GM18870 (cell line): ENCODE data around the gene PRPSAP1.

Experiments
- ATAC-seq: cut with Tn5 transposase; IDR thresholded peaks from one replicate; pipeline ENCODE4 v1.9.1; 2021; ENCODE audit warnings: moderate library complexity; ENCODE audit not compliant: unreplicated experiment

PRPSAP1 gene

DNA sequence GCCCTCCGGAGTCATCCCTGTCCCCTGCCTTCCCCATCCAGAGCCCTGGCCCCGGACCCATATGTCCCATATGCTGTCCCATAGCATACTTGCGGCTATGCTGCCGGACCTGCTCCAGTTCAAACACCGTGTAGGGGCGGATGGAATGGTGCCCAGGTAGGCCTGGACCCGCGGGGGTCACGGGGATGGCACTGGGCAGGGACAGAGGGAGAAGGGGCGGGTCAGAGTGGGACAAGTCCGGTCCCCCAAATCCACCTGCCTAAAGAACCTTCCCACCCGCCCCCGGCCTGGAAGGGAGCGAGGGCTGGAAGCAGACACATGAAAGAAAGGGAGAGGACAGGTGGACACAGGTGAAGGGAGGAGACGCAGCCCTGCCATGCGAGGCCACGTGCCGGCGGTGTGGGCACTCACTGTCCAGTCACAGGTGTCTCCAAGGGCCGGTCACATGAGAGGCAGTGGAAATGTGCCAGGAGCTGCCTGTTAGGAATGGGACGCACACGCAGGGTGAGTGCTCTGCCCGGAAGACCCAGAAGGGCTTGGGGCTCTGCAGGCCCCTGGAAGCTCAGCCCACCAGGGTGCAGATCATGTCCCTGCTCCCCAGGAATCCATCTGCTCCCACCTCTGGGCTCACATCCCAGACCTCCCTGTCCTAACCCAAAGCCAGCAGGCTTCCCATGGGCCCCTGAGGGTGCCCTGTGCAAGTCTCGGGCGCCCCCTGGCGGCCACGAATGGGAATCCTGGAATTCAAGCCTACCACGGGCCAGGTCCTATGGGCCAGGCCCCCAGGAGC, 74.6 kb downstream of the PRPSAP1 start:
- no peak for ATAC-seq

- no peak for ATAC-seq
Observed at GRCh38 chr17:76278268-76278908, 75.3 kb downstream of the PRPSAP1 start.

DNA sequence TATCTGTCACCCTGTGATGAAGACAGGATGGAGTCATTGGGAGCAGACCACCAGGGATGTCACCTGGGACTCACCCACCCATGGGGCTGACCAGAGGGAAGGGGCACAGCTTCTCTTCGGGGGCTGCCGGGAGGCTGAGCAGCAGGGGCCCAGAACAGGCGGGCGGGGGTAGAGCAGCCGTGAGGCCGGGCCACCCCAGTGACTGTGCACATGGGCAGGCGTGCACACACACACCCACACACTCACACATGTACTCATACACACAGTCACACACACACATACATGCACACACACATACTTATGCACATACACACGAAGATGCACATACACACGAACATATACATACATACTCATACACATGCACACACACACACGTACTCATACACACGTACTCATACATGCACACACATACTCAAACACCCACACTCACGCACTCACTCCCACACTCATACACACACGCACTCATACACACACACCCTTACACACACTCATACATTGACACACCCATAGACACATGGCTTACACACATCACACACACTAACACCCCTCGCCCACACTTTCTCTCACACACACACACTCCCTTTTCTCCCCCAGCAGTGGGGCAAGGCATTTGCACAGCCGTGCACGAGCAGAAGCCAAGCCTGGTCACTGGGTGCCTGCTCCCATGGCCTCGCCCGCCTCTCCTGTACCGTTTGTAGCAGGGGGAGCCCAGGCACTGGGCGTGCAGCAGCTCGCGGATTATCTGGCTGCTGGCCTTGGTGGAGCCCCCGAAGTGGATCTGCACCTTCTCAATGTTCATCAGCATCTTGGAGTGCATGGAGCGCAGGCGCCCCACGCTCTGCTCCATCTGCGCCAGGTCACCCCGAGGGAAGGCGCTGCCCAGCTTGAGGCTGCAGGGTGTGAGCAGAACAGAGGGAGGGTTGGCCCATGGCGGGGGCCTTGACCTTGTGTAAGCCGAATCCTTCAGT, 76.1 kb downstream of the PRPSAP1 start:
- no peak for ATAC-seq

DNA sequence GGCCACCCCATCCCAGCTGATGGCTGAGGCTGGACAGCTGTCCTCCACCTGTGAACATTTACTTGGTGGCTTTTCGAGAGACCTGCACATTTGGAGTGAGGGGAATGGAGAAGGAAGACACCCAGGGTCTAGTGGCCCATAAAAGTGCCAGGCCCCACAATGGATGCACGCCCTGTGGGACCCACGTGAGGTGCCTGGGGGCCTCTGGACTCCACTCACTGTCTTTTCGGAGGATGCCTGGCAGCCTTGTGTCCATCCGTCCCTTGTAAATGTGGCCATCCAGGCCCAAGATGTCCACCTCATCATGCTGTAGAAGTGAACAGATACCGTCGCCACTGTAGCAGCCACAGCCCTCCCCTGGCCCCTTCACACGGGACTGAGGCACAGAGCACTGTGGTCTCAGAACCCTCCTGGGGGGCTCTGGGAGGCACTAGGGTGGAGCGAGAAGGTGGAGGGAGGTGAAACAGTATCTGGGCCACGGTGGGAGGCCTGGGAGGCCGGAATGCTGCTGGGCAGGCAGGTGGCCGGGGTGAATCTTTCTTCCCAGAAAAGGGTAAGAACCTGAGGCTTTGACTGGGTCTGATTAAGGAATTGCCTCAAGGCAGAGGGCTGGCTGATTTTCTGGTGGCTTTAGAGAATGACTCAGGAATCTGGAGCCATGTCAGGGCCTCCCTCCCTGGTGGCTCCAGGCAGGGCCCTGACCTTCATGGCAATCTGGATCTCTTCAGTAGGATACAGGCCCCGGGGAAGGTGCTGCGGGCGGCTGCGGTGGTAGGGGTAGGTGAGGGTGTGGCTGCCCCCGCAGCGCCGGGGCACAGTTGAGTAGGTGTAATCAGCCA, 77.0 kb downstream of the PRPSAP1 start:
- ATAC-seq: no peak

GRCh38 chr17:76276069-76276431, 77.7 kb downstream of the PRPSAP1 start:
- no peak for ATAC-seq

DNA sequence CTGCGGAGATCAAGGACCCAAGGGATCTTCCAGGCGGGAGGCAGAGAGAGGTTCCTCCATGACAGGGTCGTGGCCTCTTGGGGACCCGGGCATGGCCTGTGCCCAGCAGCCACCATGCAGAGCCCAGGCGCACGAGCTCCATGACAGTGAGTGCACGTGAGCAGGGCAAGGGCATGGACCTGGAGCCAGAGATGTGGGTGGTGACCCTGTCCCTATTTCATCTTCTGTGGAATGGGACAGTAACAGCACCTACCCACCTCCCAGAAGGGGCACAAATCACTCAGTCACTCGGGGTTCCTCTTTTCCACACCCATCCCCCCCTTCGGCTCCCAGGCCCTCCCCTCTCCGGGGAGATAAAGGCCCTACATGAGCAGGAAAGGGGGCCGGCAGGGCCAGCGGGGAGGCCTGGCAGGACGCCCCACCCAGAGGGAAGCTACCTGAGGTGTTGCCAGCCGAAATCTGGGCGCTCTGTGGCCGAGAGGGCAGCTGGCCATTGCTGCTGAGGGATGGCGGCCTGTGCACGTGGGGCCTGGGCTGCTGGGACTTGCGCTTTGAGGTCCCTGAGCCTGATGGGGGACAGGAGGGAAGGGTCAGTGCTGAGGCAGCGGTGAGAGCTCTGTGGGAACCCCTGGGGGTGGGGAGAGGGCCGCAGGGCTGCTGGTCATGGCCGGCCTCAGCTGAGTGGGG, 78.2 kb downstream of the PRPSAP1 start:
- no peak for ATAC-seq

DNA sequence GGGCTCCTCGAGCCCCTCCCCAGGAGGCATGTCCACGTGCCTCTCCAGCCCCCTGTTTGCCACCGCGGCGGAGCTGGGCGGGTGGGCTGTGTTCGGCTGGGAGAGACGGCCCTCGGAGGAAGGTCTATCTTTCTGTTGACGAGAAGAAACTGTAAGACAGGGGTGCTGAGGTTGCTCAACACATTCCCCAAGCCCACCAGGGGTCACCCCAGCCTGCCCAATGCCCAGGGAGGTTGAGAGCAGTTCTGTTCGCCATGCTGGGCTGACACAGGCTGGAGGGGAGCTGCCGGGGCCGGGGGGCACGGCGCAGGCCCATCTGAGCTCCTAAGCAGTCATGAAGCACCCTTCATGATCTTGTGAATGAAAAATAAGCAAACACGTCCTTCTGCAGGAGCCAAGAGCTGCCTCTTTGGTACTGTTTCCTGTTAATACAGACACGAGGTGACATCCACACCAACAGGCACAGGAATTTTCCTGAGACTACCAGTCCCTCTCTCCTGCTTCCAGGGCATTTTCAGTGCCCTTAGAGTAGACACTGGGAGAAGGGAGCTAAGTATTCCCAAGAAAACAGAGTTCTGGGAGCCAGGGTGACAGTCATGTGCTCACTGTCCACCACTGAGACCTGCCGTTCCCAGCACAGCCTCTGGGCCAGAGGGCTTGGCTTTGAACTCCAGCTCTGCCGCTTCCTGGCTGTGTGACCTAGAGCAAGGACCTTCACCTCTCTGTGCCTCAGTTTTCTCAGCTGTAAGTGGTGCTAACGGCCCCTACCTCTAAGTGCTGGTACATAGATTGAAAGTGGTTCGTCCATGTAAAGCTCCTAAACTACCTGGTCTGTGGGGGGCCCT, 79.4 kb downstream of the PRPSAP1 start:
- no peak for ATAC-seq

DNA sequence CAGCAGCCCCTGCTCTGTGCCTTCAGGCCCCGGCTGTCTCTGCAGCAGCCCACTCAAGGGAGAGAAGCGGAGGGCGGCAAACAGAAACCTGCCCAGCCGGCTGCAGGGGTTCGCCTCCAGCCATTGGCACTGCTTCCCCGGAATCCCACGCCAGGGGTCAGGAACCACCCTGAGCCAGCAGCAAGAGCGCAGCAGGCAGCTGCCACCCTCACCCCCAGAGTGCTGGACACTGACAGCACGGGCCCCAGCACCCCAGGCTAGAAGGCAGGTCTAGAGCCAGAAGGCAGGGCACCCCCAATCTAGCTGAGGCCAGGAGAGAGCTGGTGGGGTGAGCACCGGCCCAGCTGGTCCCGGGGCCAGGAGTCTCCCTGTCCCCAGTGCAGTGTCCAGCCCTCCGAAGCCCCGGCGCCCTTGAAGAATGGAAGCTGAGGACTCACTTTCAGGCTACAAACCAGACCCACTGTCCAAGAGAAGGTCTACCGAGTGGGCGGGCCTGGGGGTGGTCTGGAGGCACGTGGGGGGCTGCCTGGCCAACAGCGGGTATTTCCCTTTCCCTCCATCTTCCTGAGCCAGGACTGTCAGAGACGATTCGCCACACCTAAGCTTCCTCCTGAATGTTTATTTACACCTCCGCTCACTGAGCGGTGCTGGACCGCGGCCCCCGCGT, 80.1 kb downstream of the PRPSAP1 start:
- ATAC-seq: no peak

GRCh38 chr17:76272541-76273444, 80.9 kb downstream of the PRPSAP1 start:
- peak; percentile 21 for ATAC-seq

DNA sequence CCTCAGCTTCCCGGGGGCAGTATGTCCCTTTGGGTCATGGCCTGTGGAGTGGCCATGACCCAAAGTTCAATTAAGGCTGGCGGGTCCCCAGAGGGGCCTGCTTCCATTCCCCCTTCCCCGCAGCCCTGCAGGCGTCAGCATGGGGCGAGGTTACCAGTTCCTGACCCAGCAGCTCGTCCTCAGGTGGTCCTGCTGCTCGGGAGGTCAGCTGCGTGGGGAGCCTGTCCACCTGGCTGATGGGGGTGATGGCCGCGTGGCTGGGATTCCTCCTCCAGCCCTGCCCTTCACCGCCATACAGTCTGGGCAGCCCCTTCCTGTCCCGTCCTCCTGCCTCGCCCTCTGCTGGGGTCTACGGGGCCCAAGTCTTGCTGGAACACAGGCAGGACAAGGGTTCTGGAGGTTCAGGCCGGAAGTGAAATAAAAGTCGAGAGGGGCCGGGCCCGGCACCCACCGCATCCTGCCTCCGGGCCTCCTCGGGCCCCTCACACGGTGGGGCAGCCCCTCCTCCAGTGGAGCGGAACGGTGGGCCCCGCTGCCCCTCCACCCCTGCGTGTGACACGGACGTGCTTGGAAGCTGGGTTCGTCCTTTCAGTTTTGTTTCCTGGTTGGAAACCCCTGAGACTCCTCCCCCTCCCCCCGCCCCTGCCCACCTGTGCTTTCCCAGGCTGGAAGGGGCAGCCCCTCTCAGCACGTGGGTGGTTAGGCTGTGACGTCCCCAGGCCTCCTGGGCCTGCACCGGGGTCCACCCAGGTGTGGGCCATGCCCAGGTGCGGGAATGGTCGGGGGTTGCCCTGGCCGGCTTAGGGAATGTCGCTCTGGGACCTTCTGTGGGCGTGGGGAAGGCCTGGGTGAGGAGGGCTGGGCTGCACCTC, 81.8 kb downstream of the PRPSAP1 start:
- peak; percentile 33 for ATAC-seq

DNA sequence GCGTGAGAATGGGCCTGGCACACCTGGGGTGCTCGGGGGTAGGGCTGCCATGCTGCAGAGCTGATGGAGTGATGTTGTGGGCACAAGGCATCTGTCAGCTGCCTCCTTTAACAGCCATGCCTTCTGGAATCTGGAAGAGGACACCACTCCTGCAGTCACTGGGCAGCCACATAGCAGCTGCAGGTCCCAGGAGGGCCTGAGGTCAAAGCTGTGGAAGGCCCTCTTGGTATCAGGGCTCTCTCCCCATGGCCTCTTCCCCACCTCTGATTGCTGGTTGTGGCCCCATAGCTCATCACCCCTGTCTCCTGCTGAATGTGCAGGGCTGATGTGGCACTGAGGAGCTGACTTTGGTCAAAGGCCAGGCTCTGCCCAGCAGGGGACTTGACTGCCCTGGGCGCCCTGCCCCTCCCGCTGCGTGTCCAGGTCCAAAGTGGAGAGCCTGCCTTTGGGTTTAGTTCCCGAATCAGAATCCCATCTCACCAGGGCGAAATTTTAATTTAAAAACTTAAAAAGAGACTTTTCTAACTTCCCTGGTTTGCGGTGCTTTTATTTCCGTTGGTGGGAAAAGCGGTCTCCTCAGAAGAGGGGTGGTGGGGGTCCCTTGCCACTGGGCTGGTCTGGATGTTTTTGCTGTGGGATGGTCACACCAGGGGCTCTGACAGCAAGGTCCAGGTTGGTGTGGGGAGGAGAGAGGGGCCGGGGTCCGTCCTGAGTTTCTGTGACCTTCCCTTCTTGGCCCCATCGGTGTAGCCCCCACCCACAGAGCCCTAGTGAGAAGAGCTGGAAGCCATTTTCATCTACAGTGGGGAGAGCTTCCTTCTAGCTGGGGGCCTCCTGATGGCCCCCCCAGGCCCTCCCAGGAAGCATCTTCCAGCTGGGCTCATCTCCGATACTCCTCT, 82.7 kb downstream of the PRPSAP1 start:
- ATAC-seq: no peak

- ATAC-seq: no peak
Observed at GRCh38 chr17:76270127-76270592, 83.6 kb downstream of the PRPSAP1 start.

DNA sequence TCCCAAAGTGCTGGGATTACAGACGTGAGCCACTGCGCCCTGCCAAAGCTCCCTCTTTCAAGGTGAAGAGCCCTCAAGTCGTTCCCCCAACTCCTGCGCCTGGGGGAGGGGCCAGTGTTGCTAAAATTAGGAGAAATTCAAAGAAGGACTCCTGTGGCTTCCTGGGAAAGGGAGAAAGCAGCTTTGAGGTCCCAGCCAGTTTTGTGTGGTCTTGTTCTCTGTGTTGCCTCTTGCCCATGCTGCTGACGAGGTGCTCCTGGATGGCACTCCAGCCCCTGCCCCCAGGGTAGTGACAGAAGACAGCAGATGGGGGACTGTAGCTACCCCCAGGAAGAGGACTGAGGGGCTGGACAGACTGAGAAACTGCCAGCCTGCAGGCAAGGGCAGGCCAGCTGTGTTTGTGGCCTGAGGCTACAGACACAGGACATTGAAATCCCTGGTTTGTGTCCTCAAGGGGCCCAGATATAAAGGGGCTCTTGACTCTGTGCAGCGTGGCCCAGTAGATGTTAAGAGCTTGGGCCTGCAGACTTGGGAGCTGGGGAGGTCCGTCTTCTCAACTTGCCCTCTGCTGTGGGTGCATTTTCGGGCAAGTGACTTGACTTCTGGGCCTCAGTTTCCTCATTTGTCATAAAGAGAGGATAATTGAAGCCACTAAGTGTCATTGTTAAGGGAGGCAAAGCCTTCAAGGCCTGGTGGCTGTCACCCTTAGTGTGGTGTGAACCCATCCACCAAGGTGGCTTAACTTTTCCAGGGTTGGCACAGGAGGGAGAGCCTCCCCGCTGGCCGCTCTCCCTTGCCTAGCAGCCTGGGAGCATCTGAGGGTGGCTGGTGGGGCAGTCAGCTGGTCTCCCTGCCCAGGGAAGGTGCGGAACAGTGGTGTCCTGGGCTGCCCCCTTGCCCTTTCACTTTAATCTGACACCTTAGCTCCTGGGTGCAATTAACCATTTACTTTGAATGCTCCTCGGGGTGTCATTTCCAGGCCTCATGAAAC, 84.4 kb downstream of the PRPSAP1 start:
- no peak for ATAC-seq

- no peak for ATAC-seq
Observed at GRCh38 chr17:76268015-76268749, 85.5 kb downstream of the PRPSAP1 start.
